GM19240 (cell line): ENCODE data around the gene FRMPD4.
"Not testable (repeated sequence)": the region's sequence is repeated elsewhere in the genome, so short reads cannot be mapped to it uniquely, and the experiment has no call there.

Experiments used
- DNase-seq: peaks from one replicate; pipeline ENCODE4 v3.0.0; 2011; ENCODE audit warnings: low spot score; ENCODE audit not compliant: insufficient read length

FRMPD4 gene

DNA sequence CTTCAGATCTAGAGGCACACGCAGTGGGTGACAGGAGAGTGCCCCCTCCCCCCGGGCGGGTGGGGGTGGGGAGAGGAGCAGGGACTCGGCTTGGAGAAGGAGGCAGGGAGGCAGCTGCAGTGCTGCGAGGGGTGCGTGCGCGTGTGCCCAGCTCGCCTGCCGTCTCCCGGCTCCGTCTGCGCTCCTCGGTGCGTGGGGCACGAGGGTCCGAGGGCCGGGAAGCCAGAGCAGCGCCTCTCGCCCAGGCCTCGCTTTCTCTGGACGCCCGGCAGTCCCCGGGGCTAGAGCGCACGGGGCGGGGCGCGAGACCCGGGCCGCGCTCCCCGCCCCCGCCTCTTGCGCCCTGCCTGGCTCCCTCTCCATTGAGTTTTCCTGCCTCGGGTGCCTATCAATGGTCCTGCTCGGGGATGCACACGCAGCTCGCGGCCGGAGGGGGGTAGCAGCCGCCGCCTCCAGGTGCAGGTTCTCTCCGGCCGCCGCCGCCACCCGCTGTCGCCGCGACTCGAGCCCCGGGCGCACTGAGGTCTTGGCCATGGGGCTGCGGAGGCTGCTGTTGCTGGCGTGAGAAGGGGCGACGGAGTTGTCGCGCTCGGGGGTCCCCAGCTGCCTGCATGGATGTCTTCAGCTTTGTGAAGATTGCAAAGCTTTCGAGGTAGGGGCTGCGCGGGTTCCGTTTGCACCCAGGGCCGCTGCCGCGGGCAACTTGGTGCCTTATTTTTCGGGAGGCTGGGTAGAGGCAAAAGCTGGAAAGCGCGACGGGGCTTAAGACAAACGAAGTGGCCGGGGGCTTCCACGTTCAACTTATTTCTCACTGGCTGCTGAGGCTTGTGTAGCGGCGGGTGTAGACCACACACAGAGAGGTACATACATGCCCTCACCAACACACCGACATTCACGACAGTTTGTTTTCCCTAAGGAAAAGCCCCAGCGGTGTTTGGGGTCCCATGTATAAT is at the start of gene FRMPD4:
Gene FRMPD4 (plus strand): TSS at position 113 of the 953 bp plus-strand sequence. CDS start 499 bp downstream, at position 612.
- DNase-seq: no peak

DNA sequence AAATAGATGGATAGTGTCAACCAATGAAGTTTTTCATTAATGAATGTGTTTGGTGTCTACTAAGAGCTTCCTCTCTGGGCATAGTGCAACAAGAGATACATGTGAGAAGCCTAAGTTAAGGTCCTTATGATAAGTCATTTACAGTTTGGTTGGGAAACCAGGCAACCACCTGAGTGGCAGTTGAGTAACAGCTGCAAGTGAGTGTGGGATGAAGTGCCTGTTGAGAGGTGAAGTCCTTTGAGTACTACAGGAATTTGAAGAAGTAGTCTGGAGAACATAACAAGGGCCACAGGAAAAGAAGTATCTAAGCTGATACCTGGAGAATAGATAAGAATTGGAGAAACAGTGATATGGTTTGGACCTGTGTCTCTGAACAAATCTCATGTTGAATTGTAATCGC is 48.5 kb upstream of the FRMPD4 start:
- DNase-seq: no peak

- no peak for DNase-seq
Measured at GRCh38 chrX:12113321-12113720, 25.0 kb upstream of the FRMPD4 start.

DNA sequence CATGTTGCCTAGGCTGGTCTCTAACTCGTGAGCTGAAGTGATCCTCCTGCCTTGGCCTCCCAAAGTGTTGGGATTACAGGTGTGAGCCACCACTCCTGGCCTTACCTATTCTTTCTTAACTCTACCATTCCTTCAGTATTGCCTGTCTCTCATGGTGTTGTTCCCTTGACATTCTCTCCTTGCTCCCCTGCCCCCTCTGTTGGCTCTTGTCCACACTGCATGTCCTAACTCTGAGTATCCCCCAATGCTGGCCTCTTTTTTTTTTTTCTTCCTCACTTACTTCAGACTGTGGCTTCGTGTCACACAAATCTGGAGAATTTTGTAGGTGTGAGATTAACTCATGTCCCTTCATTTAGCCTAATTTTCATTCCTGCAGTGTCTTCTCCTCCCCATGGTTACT is 22.9 kb upstream of the FRMPD4 start:
- DNase-seq: no peak

GRCh38 chrX:12118134-12118533 is 20.1 kb upstream of the FRMPD4 start:
- no peak for DNase-seq

DNA sequence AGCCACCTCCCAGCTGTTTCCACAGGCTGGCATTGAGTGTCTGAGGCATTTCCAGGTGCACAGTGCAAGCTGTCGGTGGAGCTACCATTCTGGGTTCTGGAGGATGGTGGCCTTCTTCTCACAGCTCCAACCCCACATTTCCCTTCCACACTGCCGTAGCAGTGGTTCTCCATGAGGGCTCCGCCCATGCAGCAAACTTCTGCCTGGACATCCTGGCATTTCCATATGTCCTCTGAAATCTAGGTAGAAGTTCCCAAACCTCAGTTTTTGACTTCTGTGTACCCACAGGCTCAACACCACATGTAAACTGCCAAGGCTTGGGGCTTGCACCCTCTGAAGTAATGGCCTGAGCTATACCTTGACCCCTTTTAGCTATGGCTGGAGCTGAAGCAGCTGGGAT is 10.3 kb upstream of the FRMPD4 start:
- no peak for DNase-seq

DNA sequence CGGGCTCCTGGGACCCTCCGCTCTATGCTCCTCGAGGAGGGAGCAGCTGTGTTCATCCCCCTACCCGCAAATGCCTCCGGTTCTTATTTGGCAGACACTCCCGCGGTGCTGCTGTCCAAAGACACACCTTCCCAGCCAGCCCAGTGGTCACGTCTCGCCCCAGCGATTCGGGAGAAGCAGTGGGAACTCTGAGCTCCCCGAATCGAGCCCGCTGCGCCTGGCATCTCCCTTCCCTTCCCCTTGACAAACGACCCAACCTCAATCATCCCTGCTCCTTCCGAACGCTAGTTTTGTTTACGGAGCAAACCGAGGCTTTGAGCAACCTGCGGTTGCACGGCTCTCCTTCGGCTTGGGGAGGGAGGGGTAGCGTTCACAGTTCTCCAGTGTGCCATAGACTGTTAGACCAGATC is 317 bp upstream of the FRMPD4 start:
- DNase-seq: no peak

DNA sequence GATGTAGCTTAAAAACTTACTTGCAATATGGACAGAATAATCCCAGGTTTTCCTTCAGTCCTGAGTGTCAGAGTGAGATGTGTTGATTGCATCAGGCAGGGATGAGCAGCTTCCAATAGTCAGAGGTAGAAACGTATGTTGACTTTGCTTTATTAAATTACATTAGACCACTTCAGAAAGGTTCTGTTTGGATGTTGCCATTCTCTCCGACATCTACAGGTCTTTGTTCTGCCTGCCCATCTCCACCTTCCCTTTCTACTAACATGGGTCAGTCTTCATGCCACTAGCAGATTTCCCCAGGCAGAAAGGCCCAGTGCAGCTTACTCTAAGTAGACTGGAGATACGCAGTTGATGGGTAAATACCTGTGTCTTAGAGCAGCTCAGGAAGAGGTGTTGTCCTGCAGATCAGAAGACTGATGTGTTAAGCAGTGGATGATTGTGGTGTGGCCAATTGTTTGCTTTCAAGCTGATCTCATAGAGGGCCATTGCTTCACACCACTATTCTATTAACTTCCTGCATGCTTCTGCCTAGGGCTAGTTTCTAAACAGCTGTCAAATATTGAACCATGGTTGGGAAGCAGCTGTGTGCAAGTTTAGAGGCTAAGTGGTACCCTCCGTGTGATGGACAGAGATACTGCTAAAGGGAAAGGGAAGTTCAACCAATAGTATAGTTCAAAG is 1.8 kb downstream of the FRMPD4 start:
- DNase-seq: no peak

DNA sequence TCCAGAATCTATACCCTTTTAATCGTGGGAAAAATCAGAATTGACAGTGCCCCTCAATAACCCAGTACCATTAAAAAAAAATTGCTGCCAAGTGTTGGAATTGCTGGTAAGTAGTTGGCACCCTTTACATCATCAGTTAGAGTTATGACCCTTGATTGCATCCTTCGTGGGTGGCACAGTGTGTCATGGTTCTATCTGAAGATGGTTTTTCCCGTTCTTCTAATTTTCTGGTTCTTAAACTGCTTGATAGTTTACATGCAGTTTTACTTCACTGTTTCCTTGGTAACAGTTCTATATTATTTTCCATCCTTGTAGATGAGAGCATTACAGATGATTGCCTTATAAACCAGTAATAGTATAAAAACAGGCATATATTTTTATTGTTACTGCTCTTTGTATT is 3.2 kb downstream of the FRMPD4 start:
- DNase-seq: no peak

DNA sequence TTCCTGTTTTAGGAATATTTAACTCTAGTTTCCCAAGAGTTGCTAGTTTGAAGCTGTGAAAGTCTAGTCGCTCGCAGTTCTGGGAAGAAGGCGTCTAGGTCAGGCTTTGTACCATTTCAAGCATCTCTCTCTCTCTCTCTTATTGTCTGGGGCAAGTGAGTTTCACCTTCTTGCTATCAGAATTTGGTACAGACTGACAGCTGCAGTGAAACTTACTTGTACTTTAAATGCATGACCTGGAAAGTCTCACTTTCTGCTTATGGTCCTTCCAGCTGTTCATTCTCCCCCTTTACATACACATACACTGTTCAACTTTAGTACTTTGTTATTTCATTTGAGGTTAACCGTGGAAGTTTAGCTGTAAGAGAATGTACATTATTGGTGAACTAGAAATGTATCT is 4.4 kb downstream of the FRMPD4 start:
- DNase-seq: no peak

DNA sequence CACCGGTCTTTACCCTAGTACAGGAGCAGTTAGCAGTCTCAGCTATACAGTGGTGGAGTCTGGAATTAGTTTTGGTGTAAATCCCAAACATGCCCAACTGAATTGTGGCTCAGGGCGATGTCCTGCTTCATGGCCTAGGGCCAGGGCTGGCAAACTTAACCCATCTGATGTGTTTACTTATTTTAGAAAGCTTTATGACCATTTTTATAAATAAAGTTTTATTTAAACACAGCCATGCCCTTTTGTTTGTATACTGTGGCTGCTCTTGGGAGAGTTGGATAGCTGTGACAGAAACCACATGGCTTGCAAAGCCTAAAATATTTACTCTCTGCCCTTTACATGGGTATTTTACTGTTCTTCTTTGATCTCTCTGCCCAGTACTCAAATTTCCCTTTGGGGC is 7.1 kb downstream of the FRMPD4 start:
- DNase-seq: no peak

DNA sequence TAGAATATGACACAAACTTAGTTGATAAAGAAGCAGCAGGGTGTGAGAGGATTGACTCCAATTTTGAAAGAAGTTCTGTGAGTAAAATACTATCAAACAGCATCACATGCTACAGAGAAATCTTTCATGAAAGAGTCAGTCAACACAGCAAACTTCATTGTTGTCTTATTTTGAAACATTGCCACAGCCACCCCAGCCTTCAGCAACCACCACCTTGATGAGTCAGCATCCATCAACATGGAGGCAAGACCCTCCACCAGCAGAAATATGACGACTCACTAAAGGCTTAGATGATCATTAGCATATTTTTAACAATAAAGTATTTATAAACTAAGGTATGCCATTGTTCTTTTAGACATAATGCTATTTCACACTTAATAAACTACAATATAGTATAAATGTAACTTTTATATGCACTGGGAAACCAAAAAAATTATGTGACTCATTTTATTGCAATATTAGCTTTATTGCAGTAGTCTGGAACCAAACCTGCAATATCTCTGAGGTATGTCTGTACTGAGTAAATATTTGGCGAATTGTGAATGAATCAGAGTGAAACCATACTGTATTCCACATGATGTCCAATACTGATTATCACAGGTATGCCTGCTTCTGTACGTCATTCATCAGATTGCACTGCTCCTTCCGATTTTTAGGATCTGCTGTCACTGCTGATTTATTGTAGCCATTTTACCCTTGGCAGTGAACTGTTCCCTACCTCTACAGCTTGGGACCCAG is 11.6 kb downstream of the FRMPD4 start:
- DNase-seq: no peak

DNA sequence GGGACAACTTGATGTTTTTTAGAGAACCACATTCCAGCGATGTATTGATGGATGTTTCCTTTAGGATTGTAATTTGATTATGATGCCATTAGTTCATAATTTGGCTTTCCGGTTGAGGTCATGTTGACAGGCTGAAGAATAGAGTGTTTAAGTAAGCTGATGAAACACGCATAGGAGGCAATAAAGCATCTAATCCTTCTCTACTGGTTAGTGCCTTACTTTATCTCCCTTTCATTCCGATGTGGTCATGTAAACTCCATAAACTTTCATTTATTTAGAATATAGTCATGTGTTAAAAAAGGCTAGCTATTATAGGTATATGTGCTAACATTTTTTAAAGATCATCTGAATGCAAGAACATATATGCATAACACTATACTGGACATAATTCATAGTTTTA is 15.0 kb downstream of the FRMPD4 start:
- DNase-seq: no peak

- no peak for DNase-seq
Measured at GRCh38 chrX:12153741-12154140, 15.5 kb downstream of the FRMPD4 start.

- DNase-seq: no peak
Measured at GRCh38 chrX:12159799-12160198, 21.5 kb downstream of the FRMPD4 start.

DNA sequence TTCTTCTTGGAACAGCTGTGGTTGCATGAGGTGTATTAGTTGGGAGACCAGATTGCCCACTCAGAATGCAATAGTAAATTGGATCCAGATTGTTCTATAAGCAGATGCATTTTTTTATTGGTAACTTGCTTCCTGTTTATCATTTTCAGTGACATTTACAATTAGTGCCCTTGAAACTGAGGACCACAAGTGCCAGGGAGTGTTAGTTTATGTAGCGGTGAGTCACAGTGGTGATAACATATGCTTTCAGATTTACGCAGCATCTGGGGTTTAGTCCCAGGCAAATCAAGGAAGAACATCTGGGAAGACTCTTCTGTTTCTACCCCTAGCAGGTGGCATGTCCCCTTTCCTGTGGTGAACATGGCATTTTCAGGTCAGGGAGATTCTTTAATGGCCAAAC is 24.1 kb downstream of the FRMPD4 start:
- DNase-seq: no peak

DNA sequence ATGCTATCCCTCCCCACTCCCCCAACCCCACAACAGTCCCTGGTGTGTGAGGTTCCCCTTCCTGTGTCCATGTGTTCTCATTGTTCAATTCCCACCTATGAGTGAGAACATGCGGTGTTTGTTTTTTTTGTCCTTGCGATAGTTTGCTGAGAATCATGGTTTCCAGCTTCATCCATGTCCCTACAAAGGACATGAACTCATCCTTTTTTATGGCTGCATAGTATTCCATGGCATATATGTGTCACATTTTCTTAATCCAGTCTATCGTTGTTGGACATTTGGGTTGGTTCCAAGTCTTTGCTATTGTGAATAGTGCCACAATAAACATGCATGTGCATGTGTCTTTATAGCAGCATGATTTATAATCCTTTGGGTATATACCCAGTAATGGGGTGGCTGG is 25.9 kb downstream of the FRMPD4 start:
- not testable (repeated sequence) for DNase-seq

- no peak for DNase-seq
Measured at GRCh38 chrX:12170755-12171154, 32.5 kb downstream of the FRMPD4 start.

GRCh38 chrX:12174358-12174757 is 36.1 kb downstream of the FRMPD4 start:
- DNase-seq: no peak

DNA sequence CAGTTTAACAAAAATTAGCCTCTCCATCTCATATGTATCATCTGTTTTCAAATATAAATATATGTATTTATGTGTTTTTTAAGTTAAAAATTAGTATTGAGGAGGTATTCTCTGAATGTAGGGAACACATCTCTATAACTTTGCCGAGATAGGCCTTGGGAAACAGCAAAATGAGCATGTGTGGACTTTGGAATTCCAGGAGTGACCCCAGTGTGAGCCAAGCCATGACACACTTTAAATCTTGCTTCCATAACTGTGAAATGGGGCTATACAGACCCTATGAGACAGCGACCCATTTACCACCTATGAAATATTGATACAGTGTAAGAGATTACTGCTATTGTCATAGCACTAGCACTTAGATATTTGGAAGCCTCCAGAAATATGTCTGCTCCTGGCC is 58.8 kb downstream of the FRMPD4 start:
- no peak for DNase-seq

DNA sequence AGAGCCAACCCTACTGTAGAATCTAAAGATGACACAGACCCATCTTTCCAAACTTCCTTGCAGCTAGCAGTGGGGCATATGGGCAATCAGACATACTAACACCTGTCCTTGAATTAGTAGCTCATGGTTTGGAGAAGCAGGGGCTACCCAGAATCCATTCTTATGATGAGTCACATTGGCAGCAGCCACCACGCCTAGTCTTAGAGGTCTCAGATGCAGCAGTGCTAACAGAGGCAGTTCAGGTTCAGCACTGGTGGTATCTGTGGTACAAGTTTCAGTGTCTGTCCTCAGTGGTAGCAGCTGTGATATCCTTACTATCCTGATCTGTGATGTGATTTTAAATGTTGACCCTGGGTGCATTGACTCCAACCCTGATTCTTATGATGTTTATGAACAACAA is 68.1 kb downstream of the FRMPD4 start:
- DNase-seq: no peak

- no peak for DNase-seq
Measured at GRCh38 chrX:12210196-12210815, 72.0 kb downstream of the FRMPD4 start.
